GM12872 (cell line): ENCODE results near the gene CEACAM8.

ENCODE experiments used
- TF ChIP-seq, protein P1 (sequence below): IDR thresholded peaks from 3 replicates; pipeline ENCODE4 v1.5.1; 2011; ENCODE audit warnings: low read depth, mild to moderate bottlenecking, low read length, moderate library complexity; ENCODE audit not compliant: insufficient read depth

CEACAM8 gene

DNA sequence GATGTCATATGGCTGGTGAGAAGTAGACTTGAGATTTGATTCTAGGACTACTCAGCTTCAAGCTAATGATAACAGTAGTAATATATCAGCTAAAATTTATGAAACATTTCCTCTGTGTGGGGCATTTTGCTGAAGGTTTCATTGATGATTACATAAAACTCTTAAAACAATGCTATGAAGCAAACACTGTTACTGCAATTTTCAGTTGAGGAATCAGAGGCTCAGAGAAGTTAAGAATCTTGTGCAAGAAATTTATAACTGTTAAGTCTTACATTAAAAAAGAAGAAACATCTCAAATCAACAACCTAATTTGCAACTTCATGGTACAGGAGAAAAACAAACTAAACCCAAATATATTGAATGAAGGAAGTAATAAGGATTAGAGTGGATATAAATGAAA lies 10.3 kb downstream of the CEACAM8 start:
- TF ChIP-seq, protein P1, sequence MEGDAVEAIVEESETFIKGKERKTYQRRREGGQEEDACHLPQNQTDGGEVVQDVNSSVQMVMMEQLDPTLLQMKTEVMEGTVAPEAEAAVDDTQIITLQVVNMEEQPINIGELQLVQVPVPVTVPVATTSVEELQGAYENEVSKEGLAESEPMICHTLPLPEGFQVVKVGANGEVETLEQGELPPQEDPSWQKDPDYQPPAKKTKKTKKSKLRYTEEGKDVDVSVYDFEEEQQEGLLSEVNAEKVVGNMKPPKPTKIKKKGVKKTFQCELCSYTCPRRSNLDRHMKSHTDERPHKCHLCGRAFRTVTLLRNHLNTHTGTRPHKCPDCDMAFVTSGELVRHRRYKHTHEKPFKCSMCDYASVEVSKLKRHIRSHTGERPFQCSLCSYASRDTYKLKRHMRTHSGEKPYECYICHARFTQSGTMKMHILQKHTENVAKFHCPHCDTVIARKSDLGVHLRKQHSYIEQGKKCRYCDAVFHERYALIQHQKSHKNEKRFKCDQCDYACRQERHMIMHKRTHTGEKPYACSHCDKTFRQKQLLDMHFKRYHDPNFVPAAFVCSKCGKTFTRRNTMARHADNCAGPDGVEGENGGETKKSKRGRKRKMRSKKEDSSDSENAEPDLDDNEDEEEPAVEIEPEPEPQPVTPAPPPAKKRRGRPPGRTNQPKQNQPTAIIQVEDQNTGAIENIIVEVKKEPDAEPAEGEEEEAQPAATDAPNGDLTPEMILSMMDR, result no peak

DNA sequence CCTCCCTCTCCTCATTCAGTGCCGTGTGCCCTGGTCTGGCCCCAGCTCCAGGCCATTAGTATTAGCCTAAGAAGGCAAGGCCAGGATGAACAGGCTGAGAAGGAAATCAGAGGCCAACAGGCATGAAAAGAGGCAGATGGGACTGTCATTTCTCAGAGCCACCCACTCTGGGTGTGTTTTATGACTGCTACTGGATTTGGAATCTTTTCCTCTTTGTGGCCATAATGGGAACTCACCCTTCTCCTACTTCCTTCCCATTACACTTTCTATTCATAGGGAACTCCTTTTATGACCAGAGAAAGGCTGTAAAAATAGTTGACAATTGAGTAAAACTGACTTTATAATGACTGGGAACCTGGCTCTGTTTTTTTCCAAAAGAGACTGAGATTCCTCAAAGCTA lies 17.7 kb downstream of the CEACAM8 start:
- TF ChIP-seq, protein P1, result no peak

DNA sequence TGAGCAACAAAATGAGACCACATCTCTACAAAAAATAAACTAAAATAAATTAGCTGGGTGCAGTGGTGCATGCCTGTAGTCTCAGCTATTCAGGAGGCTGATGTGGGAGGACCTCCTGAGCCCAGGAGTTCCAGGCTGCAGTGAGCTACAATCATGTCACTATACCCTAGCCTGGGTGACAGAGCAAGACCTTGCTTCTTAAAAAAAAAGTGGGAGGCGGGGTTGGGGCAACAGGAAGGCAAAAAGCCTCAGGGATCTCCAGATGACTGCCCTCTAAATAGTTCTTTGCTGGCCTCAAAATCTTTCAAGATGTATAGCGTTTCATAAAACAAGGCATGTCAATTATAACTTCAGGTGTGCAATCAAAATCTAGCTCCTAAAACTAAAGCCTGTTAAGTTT lies 18.5 kb downstream of the CEACAM8 start:
- TF ChIP-seq, protein P1, result no peak

DNA sequence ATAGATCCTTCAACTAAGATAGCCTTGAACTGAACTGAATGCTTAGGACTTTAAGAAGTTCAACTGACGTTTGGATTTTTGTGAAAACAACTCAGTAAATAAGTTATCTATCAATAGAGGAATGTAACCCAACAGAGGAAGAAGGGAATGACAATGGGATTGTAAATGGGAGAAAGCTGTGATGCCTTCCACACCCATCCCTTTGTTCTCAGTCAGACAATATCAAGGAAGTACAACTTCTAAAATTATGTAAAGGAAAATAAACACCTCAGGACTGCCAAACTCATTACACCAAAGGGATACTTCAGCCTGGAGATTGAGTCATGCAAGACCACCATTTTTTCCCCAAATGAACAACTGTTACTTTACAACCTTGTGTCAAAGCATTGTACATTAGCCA lies 21.1 kb downstream of the CEACAM8 start:
- TF ChIP-seq, protein P1, result no peak

DNA sequence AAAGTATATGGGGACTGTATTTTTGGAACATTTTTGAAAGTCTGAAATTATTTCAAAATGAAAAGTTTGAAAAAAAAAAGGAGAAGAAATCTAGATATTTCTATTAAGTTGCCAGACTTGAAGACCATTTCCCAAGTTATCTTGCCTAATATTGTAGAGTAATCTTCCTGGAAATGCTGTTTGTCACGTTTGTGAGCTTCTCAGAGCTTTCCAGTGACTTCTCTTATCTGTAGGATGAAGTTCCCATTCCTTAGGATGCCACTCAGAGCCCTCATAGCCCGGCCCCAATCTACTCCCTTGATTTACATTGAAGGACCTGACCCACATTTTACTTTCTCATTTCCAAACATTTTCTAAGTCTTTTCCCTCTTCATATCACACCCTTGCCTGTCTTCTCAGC lies 23.6 kb downstream of the CEACAM8 start:
- TF ChIP-seq, protein P1, result no peak

DNA sequence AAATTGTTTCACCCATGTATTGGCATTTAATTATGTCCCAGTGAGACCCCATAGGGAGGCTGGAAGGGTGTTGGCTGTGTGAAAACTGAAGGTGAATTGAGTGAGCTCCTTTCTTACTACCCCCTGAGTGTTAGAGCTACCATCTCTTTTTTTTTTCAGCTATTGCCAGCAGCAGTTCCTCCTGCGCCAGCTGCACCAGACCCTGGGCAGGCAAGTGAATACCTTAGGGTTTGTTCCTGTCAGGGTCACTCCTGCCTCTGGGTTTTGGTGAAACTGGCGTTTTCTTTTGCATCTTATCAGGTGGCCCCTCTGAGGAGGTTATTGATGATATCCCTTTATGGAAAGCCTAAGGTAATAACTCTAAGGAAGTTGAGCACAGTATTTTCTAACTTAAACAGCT lies 25.5 kb downstream of the CEACAM8 start:
- TF ChIP-seq, protein P1, result no peak

DNA sequence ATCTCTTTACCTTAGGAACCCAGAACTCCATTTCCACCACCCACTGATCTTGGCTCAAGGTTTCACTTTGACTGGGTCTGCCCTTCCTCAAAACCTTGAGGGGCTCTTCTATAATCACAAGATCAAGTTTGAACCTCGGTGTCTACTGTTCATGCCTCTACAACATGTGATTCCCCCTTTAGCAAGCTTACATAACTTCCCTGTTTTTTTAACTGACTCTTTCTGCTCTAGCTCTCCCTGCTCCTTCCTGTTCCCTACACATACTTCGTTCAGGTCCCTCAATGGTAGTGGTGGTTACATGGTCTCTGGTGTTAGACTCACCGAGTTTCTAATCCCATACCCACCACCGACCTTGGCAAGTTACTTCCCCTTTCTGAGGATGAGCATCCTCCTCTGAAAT lies 26.7 kb downstream of the CEACAM8 start:
- TF ChIP-seq, protein P1, result no peak

DNA sequence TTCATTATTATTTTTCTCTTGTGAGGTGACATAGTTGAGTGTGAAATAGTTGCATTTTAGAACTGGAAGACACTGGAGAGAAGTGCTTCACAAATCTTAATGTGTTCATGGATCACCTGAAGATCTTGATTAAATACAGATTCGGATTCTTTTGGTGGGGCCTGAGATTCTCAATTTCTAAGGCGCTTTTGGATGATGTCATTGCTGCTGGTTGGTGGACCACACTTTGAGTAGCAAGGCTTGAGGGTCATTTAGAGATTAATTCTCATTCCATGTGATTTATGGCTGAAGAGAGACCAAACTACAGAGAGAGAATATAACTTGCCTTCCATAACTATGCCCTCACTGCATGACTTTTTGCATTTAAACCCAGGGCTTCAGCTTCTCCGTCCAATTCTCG lies 27.2 kb downstream of the CEACAM8 start:
- TF ChIP-seq, protein P1, result no peak
